Mammary epithelial cell (primary cell): ENCODE results near the gene VPS37D.

Source experiments
- EZH2 ChIP-seq: IDR thresholded peaks from 2 replicates; pipeline ENCODE4 v1.6.1; 2012; ENCODE audit warnings: low read length, inconsistent platforms, borderline replicate concordance
- TF ChIP-seq, protein P1 (sequence below), 2 donors: IDR thresholded peaks in 1 of 2; conservative IDR thresholded peaks in 1 of 2; 2 replicates each; pipeline ENCODE4 v1.5.1; 2011 to 2012; ENCODE audit warnings: inconsistent platforms in 2 of 2, low read length in 2 of 2, mild to moderate bottlenecking in 2 of 2, control low read depth in 1 of 2, low read depth in 1 of 2; ENCODE audit not compliant: insufficient read depth in 1 of 2; ENCODE audit errors: extremely low read depth in 1 of 2

DNA sequence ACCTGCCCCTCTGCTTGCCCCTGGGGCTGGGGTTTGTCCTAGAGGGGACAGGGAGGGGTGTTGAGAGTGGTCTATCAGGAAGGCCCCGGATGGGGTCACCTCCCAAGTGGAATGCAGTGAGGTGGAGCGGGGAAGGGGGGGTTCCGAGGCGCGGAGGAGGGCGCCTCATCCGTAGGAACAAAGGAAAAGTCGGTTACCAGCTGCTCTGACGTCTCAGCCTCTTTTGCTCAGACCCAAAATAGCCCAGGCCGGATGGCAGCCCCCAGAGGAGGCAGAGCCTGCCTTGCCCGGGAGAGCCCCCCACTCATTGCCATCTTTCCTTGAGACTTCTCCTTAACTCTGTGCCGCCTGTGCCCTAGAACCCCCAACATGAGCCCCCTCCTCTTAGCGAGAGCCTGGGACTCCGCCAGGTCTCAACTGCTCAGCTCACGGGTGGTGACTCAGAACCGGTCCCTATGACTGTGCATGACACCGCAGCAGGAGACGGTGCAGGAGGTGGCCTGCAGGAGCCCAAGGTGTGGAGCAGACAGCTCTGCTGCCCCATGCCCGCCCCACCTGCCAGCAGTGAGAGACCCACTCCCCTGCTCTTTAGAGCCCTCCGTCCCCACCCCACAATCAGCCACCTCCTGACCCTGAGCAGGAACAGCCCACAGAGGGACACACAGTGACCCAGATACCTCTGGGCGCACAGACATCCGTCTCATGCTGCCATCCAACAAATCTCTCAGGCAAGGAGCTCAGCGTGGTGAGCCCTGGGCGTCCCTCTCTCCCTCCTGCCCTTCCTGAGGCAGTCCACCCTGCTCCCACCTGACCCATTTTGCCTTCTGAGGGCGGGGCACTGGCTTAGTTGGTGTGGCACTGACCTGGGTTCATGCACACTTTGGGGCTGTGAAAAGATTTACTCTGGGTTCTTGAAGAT lies 38.8 kb downstream of the VPS37D start:
- TF ChIP-seq, protein P1, sequence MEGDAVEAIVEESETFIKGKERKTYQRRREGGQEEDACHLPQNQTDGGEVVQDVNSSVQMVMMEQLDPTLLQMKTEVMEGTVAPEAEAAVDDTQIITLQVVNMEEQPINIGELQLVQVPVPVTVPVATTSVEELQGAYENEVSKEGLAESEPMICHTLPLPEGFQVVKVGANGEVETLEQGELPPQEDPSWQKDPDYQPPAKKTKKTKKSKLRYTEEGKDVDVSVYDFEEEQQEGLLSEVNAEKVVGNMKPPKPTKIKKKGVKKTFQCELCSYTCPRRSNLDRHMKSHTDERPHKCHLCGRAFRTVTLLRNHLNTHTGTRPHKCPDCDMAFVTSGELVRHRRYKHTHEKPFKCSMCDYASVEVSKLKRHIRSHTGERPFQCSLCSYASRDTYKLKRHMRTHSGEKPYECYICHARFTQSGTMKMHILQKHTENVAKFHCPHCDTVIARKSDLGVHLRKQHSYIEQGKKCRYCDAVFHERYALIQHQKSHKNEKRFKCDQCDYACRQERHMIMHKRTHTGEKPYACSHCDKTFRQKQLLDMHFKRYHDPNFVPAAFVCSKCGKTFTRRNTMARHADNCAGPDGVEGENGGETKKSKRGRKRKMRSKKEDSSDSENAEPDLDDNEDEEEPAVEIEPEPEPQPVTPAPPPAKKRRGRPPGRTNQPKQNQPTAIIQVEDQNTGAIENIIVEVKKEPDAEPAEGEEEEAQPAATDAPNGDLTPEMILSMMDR (conservative IDR thresholded peaks at IDR 0.05 in 1 of 2, IDR thresholded peaks at IDR 0.05 in 1 of 2; ENCODE audit: extremely low read depth in 1 of 2, insufficient read depth in 1 of 2, low read depth in 1 of 2, low read length in 2 of 2): no peak
- no peak for TF ChIP-seq EZH2
